Myocyte (in vitro differentiated cells): ENCODE measurements around the gene SESN3. TPM values are rescaled to one million over a fixed set of nuclear protein-coding genes. Genes with fewer than 3 reads are reported as not detected.
"Not testable (repeated sequence)": the region's sequence is repeated elsewhere in the genome, so short reads cannot be mapped to it uniquely, and the experiment has no call there.

Experiments used
- DNase-seq: peaks from one replicate; pipeline ENCODE4 v3.0.0-alpha.2; 2012; ENCODE audit warnings: low read depth
- polyA plus RNA-seq: library from polyadenylated mRNA; unstranded; fragments of >200 nt; gene quantifications from one replicate; pipeline ENCODE4 v1.2.1, GENCODE V29; 2012; ENCODE audit warnings: missing spikeins
- total RNA-seq: library from RNA; depleted of rRNA; stranded (reverse); fragments of >200 nt; gene quantifications from 2 replicates; pipeline ENCODE4 v1.2.3, GENCODE V29; 2014

SESN3 gene
- 2.8 and 5.6 TPM in 2 replicates for total RNA-seq
- polyA plus RNA-seq: 0.32 TPM

GRCh38 chr11:95231127-95231880, at the start of gene SESN3:
Gene SESN3, minus strand, starts transcription at chr11:95231202. Its CDS starts 342 bp downstream, at chr11:95230860.
- peak; percentile 96 for DNase-seq

DNA sequence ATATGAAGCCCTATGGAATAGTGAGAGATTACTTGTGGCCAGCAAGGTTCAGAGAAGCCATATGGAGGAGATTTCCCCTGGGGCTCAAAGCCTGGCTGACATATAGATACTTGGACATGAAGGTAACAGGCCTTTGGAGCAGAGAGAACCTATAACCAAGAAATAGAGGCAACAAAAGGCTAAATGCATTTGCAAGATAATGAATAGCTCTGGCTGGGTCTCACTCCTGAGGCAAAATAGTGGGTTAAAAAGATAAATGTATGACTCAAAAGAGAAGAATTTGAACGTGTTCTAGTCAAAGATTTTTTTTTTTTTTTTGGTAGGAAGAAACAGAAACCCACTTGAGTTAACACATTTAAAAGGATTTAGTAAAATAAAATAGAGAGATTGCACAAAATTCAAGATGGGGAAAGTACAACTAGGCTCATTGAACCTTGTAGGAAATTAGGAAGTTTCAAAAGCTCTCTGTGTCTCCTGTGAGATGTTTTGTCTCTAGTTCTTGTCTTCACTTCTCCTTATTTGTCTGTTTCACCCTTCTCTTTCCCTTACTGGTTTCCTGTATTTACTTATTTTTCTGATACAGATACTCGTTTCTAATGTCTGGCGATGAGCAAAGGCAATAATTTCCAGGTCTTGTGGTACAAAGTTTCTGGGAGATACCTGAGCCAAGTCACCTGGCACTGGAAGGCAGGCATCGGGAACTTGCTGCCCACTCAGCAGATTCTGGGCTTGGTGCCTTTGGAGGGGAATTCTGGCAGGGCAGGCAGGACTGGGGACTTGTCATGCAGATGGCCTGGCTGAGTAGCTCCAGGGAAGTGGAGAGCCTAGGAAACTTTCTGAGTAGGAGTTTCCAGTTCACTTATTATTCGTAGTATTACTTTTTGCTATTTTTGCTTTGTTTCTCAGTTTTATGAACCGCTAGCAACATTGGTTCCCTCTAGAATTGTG, 49.2 kb upstream of the SESN3 start:
- DNase-seq: no peak

DNA sequence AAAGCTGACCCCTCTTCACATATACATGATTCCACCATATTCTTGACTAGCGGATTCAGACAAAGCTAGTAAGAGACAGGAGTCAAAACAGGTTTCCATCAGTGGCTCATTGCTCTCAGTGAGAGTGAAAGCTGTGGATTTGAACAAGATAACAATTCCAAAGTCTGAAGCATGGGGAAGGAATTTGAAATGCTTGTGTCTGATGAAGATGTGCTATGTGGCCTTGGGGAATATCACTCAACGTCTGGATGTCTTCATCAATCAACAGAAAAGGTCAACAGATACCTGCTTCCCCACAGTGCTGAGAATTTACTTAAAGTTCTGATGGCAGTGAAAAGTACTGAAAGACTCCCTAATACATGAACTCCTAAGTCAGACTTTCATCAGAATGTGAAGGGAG, 46.9 kb upstream of the SESN3 start:
- DNase-seq: no peak

DNA sequence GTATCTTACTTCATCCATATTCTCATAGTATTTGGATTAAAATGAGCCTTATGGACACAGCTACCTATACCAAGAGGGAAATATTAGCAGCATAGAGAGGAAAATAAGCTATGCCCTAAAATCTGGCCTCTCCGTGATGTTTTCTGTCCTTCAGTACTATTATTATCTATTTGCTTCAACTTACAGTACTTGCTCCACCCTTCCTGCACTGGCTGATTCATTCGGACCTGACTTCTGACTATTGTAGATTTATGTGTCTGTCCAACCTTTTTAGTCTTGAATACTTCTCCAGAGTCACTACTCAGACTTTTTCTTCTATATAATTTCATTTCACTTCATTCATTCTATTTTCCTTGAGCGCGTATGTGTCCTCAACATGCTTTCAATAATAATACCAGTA, 45.1 kb upstream of the SESN3 start:
- no peak for DNase-seq

- DNase-seq: not testable (repeated sequence)
These were observed 42.6 kb upstream of the SESN3 start for GRCh38 chr11:95273618-95274017.

DNA sequence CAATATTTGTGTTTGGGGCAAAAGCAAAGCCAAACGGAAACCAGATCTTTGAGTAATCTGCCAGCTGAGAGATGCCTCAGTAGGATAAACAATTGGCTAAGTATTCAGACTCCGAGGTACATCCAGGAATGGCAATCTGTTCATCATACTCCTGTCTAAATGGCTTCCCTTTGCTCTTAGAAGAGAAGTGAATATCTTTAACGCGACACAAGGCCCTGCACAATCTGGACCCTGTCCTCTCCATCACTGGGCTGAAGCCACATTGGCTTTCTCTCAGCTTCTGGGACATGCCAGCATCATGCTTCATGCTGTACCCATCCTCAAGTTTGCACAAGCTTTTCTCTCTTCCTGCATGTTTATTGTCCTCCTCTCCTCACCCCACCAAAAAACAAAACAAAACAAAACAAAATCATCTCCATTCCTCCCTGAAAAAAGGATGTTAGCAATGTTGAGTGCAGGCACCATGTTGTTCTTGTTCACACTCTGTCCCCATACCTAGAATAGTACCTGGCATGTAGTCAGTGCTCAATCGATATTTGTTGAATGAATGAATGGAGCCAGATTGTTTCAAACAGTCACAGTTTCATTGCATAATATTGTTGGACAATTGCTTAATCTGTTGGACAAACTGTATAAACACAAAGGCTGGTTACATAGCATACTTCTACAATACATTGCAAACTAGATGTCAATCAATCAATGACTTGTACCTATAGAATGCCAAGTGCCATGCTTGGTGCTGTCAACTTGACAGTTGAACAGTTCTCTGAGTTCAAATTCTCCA, 38.2 kb upstream of the SESN3 start:
- no peak for DNase-seq

DNA sequence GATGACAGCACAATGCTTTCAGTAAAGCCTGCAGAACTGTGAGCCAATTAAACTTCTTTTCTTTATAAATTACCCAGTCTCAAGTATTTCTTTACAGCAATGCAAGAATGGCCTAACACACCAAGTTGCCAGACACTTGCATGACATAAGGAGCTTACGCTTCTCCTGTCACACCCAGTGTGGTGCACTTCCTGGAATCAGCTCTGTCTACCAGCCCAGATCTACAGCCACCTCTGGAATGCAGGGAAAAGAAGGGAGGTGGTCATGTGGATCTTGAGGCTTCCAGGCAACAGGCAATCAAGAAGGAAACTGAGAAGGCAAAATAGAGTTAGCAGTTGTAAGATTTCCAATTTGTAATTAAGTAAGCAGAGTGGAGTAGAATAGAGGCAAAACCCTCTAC, 37.4 kb upstream of the SESN3 start:
- DNase-seq: no peak

- DNase-seq: no peak
These were observed 36.7 kb upstream of the SESN3 start for GRCh38 chr11:95267601-95268213.

GRCh38 chr11:95266751-95267374, 35.9 kb upstream of the SESN3 start:
- no peak for DNase-seq

GRCh38 chr11:95264881-95265280, 33.9 kb upstream of the SESN3 start:
- DNase-seq: no peak

DNA sequence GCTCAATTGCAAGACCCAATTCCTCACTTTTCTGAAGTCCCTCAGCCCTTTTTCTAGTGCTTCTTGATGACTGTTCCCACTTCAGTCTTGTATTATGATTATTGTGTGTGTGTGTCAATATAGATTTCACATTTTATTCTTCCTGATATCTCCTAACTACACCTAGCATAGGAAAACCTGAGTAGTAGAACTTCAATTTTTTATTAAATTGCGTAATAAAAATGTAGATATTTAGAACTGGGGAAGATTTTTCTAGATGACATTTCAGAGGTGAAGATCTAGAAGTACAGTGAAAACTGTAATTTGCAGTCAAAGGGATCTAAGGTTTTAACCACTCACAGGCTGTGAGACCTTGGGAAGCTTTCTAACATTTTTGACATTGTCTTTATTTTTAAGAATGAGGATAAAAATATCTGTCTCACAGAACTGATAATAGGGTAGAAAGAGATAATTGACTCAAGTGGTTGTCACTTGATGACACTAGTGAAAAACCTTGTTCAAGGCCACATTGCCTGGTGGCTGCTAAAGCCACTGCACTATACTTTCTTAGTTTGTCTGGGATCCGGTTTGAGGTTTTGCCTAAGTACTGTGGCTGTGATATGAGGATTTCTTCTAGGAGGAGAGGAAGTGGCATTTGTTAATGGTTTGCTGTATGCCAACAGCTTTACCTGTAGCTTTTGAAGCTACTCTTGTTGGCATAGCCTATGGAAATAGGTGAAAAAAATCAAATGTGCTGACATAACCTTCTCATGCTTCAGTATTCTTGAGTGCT, 32.2 kb upstream of the SESN3 start:
- DNase-seq: no peak

DNA sequence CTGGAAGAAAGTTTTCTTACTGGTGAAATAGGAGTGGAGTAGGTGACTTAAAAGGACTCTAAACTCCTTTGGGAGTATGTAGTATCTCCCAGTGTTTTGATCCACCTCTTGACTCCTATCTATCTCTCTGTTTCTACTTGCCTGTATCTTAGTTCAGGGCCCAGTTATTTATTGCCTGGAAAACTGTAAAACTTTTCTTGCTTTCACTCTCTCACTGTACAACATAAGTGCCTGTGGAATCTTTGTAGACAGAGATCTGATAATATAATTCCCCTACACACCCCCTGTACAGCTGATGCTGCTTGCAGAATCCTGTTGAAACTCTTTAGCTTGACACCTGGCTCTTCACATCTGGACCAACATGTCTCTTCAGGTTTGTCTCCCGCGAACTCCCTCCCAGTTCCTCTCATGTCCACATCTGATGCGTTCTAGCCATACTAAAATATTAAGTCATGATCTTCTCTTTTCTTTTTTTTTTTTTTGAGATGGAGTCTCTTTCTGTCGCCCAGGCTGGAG, 26.5 kb upstream of the SESN3 start:
- no peak for DNase-seq

DNA sequence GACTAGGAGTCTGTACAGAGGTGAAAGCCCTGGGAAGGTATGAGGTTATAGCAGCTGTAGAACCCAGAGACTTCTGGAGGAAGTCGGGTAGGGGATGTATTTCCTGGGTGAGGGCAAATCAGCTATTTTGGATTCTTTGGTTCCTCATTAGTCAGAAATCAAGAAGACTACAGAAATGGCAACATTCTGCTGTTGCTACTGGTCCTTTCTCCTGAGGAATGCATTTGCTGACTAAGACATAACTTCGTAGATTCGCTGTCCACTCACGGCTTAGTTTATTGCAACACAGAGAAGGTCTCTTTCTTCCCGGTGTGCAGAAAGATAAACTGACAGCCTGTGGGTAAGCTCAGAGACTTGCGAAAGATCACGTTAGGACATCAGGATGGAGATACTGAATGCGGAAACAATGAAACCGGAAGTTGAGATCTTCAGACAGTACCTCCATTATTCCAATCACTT, 25.3 kb upstream of the SESN3 start:
- no peak for DNase-seq

- DNase-seq: no peak
These were observed 24.5 kb upstream of the SESN3 start for GRCh38 chr11:95255251-95256145.

GRCh38 chr11:95254716-95255115, 23.7 kb upstream of the SESN3 start:
- peak; percentile 5 for DNase-seq

DNA sequence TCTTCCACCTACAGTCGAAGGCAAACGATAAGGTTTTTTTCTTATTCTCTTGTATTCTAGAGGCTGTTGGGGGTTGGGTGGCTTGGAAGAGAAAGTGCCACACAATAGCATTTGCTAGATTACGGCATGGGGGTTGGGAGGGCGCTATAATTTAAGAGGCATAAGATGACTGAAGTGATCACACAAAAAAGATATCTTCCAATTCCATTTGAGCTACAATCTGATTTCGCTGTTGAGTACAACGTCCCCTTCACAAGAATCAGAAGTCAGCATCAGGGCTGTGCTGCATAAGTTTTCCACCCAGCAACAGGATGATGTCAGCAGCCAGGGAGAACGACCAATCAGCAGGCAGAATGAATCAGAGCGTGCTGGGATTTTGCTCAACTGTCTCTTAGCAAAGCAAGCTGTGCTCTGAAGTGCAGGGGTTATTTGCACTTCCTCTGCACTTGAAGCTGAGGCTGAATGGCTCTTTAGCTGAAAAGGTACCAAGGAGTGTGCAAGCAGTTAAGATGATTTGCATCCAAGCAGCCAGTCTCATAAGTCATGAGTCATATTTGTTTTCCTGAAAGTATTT, 23.2 kb upstream of the SESN3 start:
- DNase-seq: peak; percentile 88

- no peak for DNase-seq
These were observed 22.1 kb upstream of the SESN3 start for GRCh38 chr11:95253141-95253540.

DNA sequence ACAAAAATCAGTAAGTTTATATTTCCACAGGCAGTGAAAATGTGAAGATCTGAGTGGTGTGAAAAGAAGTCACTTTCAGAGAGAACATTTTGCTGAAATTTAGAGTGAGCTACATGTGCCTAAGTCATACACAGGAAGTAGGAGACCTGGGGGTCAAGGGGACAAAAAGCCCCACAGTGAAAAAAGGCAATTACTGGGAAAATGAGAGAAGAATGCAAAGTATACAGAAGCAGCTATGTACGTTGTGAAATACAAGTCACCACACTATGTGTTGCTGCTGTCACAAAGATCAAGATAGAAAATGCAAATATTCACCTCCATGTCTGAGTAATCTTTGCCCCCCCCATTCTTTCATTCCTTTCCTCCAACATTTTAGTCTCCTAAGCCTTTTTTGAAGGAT, 21.6 kb upstream of the SESN3 start:
- DNase-seq: no peak
